Osteocyte (in vitro differentiated cells): ENCODE results near the gene LTN1. TPM values are rescaled to one million over a fixed set of nuclear protein-coding genes. Genes with fewer than 3 reads are reported as not detected.

ENCODE experiments used
- DNase-seq: peaks from one replicate; pipeline ENCODE4 v3.0.0; 2021; ENCODE audit warnings: mixed read lengths; ENCODE audit not compliant: unreplicated experiment; ENCODE audit errors: extremely low spot score
- H3K27ac Mint-ChIP-seq: one replicate; pipeline ENCODE4 v1.8.0; 2021; ENCODE audit warnings: mild to moderate bottlenecking, mixed read lengths; ENCODE audit not compliant: unreplicated experiment
- H3K27me3 Mint-ChIP-seq: one replicate; pipeline ENCODE4 v1.8.0; 2021; ENCODE audit warnings: mixed read lengths; ENCODE audit not compliant: unreplicated experiment
- H3K36me3 Mint-ChIP-seq: one replicate; pipeline ENCODE4 v1.8.0; 2021; ENCODE audit warnings: mixed read lengths; ENCODE audit not compliant: unreplicated experiment
- H3K4me1 Mint-ChIP-seq: one replicate; pipeline ENCODE4 v1.8.0; 2021; ENCODE audit warnings: mixed read lengths; ENCODE audit not compliant: unreplicated experiment
- H3K4me3 Mint-ChIP-seq: one replicate; pipeline ENCODE4 v1.8.0; 2021; ENCODE audit warnings: mild to moderate bottlenecking, moderate library complexity, mixed read lengths; ENCODE audit not compliant: unreplicated experiment
- H3K9me3 Mint-ChIP-seq: one replicate; pipeline ENCODE4 v1.8.0; 2021; ENCODE audit warnings: mixed read lengths; ENCODE audit not compliant: unreplicated experiment
- total RNA-seq: library from RNA; stranded (reverse); gene quantifications from 2 replicates; pipeline ENCODE4 v1.2.1, GENCODE V29; 2021
- TF ChIP-seq, protein P1 (sequence below): fragments of 200-600 bp; sonication (generic); IDR thresholded peaks from 2 replicates; pipeline ENCODE4 v1.5.0; 2021; ENCODE audit warnings: antibody characterized with exemption, mild to moderate bottlenecking, moderate library complexity

LTN1 gene
- total RNA-seq, 1 donor from 2014 or later = 25.6 TPM

- TF ChIP-seq, protein P1, sequence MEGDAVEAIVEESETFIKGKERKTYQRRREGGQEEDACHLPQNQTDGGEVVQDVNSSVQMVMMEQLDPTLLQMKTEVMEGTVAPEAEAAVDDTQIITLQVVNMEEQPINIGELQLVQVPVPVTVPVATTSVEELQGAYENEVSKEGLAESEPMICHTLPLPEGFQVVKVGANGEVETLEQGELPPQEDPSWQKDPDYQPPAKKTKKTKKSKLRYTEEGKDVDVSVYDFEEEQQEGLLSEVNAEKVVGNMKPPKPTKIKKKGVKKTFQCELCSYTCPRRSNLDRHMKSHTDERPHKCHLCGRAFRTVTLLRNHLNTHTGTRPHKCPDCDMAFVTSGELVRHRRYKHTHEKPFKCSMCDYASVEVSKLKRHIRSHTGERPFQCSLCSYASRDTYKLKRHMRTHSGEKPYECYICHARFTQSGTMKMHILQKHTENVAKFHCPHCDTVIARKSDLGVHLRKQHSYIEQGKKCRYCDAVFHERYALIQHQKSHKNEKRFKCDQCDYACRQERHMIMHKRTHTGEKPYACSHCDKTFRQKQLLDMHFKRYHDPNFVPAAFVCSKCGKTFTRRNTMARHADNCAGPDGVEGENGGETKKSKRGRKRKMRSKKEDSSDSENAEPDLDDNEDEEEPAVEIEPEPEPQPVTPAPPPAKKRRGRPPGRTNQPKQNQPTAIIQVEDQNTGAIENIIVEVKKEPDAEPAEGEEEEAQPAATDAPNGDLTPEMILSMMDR = no peak
- H3K27ac Mint-ChIP-seq = no peak overlapping the region
- H3K36me3 Mint-ChIP-seq = no peaks in the 10 kb centered on the region
- H3K27me3 Mint-ChIP-seq = peaks cover 18% of the 10 kb centered on the region
- no peak overlapping the region for H3K4me3 Mint-ChIP-seq
- no peak for DNase-seq
- H3K4me1 Mint-ChIP-seq = peaks cover 3% of the 10 kb centered on the region
- peaks cover 5% of the 10 kb centered on the region for H3K9me3 Mint-ChIP-seq
Observed at GRCh38 chr21:28900481-28900880, 92.2 kb downstream of the LTN1 start.

DNA sequence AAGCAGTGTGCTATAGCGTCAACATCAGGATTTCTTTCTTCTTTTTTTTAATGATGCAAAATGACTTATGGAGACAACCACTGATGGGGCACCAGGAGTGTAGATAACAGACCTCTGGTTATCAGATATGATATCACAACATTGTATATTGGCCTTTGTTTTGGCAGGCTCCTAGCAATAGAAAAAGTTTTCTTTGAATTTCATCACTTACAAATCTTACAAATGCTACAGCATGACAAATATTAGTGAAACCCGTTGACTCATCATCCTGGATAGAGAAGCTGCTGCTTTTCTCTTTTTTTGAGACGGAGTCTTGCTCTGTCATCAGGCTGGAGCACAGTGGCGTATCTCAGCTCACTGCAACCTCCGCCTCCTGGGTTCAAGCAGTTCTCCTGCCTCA, 92.9 kb downstream of the LTN1 start:
- Mint-ChIP-seq H3K27ac (no peak overlapping the region), H3K27me3 (peaks cover 19% of the 10 kb centered on the region), H3K4me1 (peaks cover 3% of the 10 kb centered on the region), H3K36me3 (no peaks in the 10 kb centered on the region), H3K4me3 (no peak overlapping the region), H3K9me3 (peaks cover 5% of the 10 kb centered on the region)
- TF ChIP-seq, protein P1 = no peak
- DNase-seq = no peak

- Mint-ChIP-seq H3K27ac (no peak overlapping the region), H3K4me3 (no peak overlapping the region), H3K36me3 (no peaks in the 10 kb centered on the region), H3K4me1 (peaks cover 3% of the 10 kb centered on the region), H3K27me3 (peaks cover 19% of the 10 kb centered on the region), H3K9me3 (peaks cover 5% of the 10 kb centered on the region)
- no peak for DNase-seq
- TF ChIP-seq, protein P1 = no peak
Observed at GRCh38 chr21:28899220-28899619, 93.5 kb downstream of the LTN1 start.

- H3K9me3 Mint-ChIP-seq = peaks cover 5% of the 10 kb centered on the region
- no peak for DNase-seq
- peaks cover 3% of the 10 kb centered on the region for H3K4me1 Mint-ChIP-seq
- H3K4me3 Mint-ChIP-seq = no peak overlapping the region
- H3K27me3 Mint-ChIP-seq = peaks cover 40% of the 10 kb centered on the region
- no peak overlapping the region for H3K27ac Mint-ChIP-seq
- no peaks in the 10 kb centered on the region for H3K36me3 Mint-ChIP-seq
- TF ChIP-seq, protein P1 = no peak
Observed at GRCh38 chr21:28893687-28894086, 99.0 kb downstream of the LTN1 start.

GRCh38 chr21:28892199-28893111, 100.2 kb downstream of the LTN1 start:
- Mint-ChIP-seq H3K36me3 (no peaks in the 10 kb centered on the region), H3K27ac (no peak overlapping the region), H3K9me3 (peaks cover 5% of the 10 kb centered on the region), H3K27me3 (peaks cover 44% of the 10 kb centered on the region), H3K4me3 (no peak overlapping the region), H3K4me1 (no peaks in the 10 kb centered on the region)
- TF ChIP-seq, protein P1 = no peak
- DNase-seq = no peak
